AG20443 (cell line): ENCODE results near the gene DEPDC5.

Source experiments
- DNase-seq: peaks from one replicate; pipeline ENCODE4 v3.0.0; 2012; ENCODE audit warnings: low spot score, mixed read lengths

The DEPDC5 gene

DNA sequence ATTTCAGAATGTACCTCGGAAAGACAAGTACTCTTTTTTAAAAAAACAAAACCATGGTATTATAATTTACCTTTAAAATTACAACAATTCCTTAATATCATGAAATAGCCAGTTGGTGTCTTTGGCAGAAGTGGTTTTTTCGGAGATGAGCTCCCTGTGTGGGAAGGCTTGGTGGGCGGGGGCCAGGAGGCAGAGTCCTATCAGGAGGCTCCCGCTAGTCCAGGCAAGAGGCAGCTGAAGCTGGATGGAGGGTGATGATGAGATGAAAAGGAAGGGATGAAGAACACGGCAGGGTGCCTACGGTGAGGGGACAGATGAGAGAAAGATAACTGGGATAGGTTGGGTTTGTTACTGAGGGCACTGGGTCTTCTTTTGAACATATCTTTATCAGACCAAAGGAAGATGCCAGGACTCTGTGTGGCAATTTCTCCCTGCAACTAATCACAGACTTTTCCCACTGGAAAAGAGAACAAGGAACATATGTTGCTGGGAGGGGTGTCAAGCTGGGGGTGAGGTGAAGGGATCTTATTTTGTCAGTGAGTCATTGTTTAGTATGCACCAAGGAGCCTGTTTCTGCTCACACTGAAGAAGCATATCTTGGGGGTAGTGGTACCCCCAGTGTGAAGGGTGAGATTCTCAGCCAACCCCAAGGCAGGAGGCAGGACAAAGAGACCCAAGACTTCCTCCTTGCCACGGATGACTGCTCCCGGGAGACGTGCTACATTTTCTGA, 99.0 kb downstream of the DEPDC5 start:
- DNase-seq, result no peak

DNA sequence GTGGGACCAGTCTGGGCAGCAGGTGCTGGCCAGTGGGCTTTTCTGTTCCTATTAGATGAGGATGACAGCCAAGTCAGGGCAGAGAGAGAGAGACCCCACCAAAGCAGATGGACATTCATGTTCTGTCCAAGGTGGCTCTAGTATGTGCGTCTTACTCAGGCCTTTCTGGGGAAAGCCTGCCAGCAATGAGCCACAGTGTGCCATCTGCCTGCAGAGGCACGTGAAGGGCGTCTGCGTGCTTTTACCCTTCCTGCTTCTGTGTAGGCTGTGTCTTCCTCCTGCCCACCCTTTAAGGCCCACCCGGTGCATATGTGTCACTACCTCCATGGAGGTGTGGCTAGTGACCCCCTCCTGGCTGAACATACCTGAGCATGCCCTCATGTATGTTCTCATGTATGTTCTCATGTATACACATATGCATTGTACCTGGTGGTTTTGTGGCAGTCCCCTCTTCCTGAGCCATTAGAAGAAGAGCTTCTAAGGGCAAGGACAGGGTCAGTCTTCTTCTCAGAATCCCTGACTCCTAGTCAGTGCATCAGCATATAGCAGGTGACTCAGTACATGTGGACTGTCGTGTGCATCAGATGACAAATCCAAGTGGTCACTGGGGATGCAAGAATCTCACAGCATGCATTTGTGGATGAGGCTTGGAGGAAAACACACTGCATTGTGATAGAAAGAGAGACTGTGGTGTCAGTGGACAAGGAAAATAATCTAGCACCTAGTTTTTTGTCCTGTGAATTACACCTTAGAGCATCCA, 100.1 kb downstream of the DEPDC5 start:
- no peak for DNase-seq

DNA sequence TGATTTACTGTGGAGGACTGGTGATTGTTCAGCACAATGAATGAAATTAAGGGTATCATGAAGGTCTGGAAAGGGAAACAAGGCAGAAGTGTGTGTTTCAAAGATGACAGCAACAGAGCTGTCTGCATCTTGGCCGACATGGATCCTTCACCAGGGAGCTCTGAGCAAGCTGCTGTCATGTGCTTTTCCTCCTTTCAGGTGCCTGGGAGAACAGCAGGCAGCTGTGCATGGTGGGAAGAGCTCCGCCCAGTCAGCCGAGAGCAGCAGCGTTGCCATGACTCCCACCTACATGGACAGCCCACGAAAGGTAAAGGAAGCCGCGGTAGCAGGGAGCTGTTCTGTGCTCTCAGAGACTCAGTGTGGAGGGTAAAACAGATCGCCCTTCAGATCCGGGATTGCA, 103.4 kb downstream of the DEPDC5 start:
- no peak for DNase-seq

DNA sequence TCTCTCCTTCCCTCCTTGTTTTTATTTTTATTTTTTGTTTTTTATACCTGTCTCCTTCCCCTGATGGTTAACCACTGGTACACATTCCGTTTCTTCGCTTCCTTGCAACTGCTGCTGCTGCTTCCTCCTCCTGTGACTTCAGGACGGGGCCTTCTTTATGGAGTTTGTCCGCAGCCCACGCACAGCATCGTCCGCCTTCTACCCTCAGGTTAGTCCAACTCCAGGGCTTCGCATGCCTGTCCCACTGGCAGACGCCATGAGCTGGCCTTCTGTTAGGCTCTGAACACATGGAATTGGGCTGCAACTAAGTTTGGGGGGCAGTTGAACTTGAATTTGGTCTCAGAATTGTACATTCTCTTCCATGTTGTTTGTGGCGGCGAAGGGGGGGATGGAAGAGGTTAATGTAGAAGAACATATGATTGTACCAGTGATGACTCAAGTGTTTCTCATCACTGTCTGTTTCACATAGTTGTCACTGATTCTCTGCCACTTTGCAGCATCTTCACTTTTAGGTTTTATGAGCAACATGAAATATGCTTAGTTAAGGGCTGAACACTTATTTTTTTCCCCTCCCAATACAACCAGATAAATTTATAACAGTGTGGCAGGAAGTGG, 107.5 kb downstream of the DEPDC5 start:
- no peak for DNase-seq

DNA sequence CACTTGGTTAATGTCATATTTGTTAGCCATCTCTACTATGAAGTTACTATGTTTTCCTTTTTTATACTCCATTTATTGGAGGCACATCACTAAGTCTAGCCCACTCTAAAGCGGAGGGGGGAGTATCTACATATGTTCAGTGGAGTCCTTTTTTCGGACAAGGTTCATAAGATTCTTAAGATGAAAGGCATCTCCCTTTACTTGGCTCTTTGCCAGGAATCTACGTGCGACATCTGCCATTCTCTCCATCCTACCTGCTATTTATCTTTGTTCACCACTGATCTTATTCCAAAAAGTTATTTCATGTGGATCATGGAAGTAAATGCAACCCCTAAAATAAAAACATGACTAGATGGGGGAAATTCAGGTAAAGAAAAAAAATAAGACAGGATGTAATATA, 113.1 kb downstream of the DEPDC5 start:
- DNase-seq, result no peak

DNA sequence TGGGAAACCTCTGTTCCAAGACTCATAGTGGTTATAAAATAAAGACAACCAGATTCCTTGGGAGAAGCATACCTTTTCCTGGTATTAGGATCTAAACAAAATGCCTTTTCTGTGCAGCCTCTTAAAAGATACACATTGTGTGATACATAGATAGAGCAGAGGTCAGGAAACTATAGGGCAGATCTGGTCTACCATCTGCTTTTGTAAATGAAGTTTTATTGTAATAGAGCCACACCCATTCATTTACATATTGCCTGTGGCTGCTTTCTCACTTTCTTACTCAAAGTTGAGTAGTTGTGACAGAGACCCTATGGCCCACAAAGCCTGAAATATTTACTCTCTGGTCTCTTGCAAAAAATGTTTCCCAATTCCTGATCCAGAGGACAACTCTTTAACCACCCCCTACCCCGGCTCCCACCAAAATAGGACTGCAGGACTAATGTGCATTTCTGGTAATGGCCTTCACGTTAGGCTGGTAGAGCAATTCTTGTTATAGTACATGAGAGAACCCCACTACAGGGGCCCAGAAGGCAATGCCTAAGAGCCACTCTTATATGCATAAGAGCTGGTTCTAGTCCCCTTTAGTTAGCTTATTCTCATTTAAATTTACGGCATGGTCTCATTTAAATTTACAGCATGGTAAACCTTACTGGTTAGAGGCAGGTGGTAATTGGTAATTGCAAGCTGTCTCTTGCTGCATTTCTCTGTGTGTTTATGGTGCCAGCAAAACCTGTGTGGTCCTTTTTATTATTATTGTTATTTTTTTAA, 113.8 kb downstream of the DEPDC5 start:
- no peak for DNase-seq

DNA sequence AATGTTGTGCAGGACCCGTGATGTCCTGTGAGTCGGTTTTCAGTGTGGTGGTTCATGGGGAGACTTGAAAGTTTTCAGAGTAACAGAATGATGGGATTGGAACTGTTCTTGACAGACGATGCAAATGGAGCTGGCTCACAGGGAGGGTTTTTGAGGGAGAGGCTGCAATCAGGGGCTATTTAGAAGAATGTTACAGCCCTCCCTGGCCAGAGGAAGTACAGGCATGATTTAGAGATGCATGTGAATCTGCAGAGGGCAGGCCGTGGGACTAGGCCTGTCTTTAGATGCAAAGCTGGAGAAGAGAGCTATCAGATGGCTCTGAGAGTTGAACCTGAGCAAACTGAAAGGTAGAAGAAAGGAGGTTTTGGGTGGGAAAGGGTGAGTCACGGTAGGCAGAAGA, 115.9 kb downstream of the DEPDC5 start:
- DNase-seq, result no peak

DNA sequence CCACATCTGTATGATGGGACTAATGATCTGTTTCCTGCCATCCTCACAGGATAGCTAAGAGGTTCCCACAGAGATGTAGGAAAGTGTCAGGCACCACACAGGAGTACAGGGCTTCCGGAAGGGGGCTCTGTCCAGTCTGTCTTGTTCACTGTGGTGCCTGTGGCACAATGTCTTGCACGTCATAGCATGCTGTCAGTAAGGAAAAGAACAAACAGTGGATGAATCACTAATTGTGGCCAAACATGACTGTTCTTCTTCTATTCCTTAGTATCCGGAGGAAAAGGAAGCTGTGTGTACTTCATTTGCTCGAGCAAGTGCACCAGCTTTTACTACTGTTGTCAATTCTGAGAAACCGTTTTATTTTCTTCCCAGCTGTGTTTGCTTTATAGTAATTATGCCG, 117.1 kb downstream of the DEPDC5 start:
- DNase-seq, result peak; percentile 63

DNA sequence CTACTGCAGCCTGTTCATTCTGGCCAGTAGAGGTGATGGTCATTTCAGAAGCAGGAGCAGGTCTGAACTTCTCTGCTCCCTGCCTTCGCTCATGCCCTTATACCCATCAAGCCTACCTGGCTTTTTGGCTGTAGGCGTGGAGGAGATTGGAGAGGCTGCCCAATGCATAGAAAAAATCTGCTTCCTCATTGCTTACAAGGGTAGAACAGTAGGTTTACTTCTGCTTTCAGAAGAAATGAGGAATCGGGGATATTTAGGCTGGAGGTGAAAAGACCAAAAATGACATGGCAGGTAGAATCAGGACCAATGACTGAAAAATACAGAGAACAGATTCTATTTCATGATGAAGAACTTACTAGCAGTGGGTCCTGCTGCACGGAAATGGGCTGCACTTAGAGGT, 117.7 kb downstream of the DEPDC5 start:
- no peak for DNase-seq

DNA sequence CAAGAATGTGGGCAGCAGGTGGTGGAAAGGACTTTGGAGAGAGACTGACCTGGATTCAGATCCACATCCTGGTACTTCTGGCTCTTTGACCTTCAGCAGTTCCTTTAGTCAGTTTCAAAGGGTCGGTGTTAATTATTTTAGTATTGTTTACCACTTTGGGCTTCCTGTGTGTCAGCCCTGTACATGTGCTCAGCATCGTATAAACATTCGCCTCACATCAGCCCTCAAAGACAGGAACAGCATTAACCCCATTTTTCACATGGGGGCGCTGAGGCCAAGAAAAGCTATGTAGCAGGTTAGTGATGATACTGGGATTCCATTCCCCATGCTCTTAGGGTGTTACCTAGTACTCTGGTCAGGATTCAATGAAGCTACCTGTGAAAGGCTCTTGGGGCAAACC, 118.4 kb downstream of the DEPDC5 start:
- DNase-seq, result no peak

DNA sequence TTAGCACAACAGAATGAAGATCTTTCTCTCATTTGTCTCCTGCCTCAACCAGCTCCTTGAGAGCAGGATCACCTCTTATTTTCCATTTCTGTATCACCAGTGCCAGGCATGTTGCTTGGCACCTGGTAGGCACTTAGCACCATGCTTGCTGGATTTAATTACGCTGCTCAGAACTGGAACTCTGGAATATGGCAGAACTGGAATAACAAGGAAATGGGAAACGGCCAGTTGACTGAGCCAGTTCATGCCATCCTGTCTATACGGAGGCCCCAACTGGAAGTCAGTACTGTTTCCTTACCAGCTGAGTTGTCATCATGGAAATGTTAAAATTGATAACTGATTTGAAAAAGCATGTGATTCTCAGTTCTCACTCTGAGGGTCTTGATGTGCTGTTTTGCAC, 121.0 kb downstream of the DEPDC5 start:
- DNase-seq, result no peak

DNA sequence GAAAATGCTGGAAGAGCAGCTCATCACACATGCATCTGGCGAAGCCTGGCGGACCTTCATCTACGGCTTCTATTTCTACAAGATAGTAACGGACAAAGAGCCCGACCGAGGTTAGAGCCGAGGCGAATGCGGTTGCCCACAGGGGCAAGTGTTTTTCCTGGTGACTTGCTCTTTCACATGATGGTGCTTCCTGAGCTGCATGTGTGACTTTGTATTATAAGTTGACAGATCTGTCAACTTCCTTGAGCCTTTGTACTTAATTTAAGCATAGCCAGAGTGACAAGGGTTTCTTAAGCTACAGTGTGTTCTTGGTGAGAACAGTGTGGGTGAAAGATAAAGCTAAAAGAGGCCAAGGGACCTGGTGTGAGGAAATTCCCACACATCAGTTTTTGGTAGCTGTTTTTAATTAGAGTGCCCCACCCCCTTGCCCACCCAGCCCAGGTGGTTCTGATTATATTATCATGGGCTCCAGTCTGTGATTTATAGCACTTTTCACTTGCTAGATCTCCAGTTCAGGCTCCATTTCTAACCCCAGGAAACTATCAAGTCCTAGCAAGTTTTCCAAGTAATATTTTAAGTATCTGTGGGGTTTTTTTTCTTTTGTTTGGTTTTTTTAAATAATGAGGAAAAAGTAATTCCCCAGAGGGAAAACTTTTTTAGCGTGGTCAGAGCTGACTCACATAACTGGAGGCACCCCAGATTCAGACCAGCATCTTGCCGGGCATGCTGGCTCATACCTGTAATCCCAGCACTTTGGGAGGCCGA, 122.5 kb downstream of the DEPDC5 start:
- peak; percentile 44 for DNase-seq

DNA sequence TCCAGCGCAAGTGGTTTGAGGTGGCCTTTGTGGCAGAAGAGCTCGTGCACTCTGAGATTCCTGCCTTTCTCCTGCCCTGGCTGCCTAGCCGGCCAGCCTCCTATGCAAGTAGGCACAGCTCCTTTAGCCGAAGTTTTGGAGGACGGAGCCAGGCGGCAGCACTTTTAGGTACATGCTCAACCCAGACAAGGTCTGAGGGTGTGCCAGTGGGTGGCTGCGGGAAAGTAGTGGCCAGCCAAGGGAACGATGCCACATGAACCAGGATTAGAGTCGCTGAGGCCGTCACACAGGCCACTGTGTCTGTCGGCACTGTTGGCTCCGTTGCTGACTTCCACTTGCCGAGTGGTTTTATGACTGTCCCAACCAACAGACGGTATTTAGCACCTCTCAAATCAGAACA, 125.8 kb downstream of the DEPDC5 start:
- DNase-seq, result no peak

DNA sequence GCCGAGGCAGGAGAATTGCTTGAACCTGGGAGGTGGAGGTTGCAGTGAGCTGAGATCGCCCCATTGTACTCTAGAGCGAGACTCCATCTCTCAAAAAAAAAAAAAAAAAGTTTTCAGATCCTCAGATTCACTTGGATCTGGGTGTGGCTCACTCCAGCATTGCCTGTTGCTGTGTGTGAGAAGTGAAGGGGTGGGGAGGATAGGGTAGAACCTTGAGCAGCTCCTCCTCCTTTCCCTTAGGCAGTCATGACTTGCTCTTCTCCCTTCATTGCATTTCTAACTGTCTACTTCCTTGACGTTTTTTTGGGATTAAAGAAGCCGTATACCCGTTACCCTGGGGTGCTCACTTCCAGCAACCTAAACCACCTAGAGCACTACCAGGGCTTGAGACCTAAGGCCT, 127.4 kb downstream of the DEPDC5 start:
- no peak for DNase-seq

DNA sequence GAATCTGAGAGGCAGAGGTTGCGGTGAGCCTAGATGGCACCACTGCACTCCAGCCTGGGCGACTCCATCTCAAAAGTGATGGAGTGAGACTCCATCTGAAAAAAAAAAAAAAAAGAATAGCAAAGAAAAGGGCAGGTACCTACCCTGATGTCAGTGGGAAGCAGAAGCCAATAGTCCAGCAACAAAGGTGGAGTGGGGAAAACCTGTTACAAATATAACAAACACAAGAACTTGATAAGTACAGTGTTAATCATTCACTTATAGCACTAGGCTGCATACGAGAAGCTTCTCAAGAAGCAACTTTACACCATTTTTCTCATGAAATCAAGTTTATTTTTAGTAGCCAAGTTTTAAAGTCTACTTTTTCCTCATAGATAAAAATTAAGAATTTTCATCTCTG, 128.0 kb downstream of the DEPDC5 start:
- DNase-seq, result no peak

DNA sequence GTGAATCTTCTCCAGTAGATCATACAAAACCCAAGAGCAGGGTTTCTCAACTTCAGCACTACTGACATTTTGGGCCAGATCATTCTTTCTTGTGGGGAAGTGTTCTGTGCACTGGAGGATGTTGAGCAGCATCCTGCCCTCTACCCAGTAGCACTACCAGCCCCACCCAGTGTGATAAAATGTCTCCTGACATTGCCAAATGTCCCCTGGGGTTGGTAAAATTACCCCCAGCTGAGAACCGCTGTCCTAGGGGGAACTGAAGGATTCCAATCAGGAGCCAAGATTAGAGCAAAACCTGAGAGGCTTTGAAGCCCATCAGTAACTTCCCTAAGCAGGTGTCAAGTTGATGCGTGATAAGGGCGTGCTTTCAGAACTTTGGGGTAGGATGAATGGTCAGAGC, 129.2 kb downstream of the DEPDC5 start:
- DNase-seq, result no peak

DNA sequence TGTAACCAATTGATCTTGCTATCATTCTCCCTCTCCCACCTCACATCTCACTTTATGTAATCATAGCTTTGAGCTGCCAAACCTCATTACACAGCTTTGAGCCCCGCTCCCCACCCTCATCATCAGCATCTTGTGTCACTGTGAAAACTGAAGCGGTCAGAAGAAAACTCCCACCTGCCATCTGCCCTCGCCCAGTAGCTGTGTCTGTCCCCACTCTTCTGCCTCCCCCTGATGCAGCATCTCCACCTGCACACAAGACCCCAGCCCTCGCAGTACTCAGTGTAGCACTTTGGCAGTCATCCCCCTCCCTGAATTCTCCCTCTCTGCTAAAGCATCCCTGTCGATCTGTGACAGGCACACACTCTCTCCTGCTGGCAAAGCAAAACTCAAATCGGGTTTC, 130.2 kb downstream of the DEPDC5 start:
- DNase-seq, result no peak

DNA sequence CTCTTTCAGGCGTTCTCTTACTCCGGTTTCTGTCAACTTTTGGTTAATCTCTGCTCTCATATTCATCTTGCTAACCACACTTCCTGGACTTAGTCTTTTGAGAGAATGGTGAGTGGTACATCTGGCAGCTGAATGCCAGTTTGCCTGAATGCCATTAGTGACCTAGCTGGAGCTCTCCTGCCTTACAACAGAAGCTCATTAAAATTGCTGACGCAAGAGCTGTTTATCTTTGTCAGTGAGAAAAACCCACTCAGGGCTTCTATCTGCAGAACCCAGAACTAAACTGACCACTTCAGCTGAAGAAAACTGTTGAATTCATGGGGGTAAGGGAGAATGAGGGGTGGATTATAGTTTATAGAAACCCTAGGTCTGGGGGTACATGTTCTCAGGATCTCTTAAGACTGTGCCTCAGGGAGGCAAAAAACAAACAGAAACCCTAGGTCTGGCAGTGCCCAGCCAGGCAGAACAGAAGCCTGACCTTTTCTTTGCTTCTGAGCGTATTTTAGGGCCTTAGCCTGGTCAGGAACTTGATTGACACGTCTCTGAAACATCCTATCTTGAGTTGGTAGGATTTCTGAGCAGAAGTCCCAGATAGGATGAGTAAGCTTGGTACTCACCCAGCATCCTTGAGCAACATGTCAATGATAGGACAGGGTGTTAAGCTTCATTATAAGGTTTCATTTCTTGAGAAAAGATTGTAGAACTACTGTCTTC, 137.7 kb downstream of the DEPDC5 start:
- no peak for DNase-seq

DNA sequence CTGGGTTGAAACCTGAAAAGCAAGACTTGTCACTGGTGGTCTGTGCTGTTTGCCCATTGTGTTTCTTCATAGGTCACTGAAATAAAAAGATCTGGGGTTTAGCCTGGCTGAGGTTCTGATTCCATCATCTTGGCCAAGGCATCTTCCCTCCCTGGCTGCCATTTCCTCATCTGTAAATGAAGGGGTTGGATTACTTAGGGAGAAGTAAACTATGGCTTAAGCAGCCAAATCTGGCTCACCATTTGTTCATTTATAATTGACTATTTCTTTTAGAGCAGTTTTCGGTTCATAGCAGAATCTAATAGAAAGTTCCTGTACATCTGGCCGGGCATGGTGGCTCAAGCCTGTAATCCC, 138.2 kb downstream of the DEPDC5 start:
- no peak for DNase-seq

DNA sequence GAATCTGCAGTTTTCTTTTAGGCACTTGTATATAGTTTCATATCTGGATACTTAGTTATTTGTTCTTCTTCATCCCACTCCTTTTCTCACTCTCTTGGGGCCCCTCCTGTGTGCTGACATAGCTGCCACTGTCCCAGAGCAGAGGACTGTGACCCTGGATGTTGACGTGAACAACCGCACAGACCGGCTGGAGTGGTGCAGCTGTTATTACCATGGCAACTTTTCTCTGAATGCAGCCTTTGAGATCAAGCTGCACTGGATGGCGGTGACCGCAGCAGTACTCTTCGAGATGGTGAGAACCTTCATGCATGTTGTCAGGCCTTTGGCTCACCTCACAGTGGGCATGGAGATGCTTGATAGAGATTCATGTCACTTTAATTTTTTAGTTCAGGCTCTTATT, 139.6 kb downstream of the DEPDC5 start:
- no peak for DNase-seq

DNA sequence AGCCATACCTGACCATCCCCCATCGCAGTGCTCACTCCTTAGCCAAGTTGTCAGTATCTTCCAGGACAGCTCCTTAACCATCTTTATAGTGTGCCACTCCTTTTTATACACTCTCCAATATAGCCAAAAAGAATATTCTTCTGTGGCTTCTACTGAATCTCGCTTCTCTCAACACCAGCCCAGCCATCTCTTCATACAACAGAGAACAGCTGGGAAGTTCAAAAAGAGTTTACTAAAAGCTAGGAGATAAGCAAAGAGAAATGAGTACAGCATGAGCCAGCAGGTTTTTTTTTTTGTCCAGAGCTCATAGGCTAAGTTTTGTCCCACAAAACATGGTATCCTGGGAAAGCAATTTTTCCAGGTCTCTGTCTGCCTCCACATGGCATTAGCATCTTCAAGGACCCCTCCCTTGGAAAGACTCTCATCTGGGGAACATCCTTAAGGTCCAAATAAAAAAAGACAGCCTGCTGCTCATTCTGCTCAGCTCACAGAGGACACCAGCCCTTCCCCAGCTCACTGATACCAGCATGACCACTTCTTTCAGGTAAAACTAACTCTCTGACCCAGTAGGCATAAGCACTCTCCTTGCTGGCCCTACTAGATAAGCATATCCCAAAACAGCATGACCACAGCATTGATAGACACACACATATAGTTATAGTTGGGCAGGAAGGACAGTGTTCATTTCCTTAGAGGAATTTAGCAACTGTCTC, 141.7 kb downstream of the DEPDC5 start:
- no peak for DNase-seq
